ENCODE data around the gene DMXL1.

Gene DMXL1

DNA sequence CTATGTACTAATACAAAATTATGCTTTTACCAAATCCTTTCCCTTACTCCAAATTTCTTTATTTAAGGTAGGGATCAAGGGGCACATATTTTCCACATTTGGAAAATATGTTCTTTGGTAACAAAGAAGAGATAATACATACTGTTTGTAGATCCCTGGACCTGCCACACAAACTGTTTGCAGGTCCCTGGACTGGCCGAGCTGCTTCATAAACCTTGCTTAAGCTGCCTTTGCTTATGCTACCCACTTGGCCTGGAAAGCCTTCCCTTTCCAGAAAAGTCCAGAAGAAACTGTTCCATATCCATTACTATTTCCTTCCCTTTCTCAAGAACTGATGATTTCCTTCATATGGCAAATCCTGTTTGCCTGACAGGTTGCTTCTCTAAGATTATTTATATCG, 22.6 kb upstream of the DMXL1 start:
- H3K27ac ChIP-seq: no peak overlapping the region
- H3K36me3 ChIP-seq (ENCODE audit: insufficient read depth): no peaks in the 10 kb centered on the region
- no peak overlapping the region for H2AFZ ChIP-seq (ENCODE audit: low read depth)
- H3K79me2 ChIP-seq (ENCODE audit: insufficient read depth, low read depth): no peaks in the 10 kb centered on the region
- H3K27me3 ChIP-seq (ENCODE audit: insufficient read depth, low read depth): no peaks in the 10 kb centered on the region
- no peak overlapping the region for H3K9ac ChIP-seq
- H4K20me1 ChIP-seq (ENCODE audit: insufficient read depth): no peaks in the 10 kb centered on the region
- TF ChIP-seq, protein P1, sequence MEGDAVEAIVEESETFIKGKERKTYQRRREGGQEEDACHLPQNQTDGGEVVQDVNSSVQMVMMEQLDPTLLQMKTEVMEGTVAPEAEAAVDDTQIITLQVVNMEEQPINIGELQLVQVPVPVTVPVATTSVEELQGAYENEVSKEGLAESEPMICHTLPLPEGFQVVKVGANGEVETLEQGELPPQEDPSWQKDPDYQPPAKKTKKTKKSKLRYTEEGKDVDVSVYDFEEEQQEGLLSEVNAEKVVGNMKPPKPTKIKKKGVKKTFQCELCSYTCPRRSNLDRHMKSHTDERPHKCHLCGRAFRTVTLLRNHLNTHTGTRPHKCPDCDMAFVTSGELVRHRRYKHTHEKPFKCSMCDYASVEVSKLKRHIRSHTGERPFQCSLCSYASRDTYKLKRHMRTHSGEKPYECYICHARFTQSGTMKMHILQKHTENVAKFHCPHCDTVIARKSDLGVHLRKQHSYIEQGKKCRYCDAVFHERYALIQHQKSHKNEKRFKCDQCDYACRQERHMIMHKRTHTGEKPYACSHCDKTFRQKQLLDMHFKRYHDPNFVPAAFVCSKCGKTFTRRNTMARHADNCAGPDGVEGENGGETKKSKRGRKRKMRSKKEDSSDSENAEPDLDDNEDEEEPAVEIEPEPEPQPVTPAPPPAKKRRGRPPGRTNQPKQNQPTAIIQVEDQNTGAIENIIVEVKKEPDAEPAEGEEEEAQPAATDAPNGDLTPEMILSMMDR (conservative IDR thresholded peaks at IDR 0.05; ENCODE audit: low read depth, low read length): no peak
- no peak overlapping the region for H3K4me2 ChIP-seq
- no peaks in the 10 kb centered on the region for H3K4me1 ChIP-seq (ENCODE audit: low read depth, poor library complexity, severe bottlenecking)
- H3K4me3 ChIP-seq (IDR thresholded peaks at IDR 0.05; ENCODE audit: insufficient read depth, low read depth, low read length): no peak overlapping the region

DNA sequence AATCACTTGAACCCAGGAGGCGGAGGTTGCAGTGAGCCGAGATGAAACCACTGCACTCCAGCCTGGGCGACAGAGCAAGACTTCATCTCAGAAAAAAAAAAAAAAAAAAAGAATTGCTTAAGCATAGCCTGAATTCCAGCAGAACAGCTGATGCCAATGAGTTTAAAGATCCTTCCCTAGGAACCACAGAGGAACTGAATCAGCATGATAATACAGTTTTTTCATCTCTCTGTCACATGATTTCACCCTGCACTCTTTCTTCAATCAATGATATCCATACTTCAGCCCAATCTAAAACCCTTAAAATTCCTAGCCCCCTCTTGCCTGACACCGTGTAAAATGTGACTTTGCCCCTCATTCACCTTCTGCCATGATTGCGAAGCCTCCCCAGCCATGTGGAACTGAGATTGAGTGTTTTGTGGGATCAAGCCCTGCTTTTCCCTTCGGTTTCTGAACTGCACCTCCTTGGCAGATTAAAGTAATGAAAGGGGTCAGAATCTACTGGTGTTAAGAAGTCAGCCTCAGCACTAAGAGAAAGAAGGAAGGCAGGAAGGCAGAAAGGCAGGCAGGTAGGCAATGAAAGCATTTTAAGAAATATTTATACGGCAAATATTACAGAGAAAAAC, 20.9 kb upstream of the DMXL1 start:
- Histone ChIP-seq H4K20me1 (ENCODE audit: insufficient read depth) (no peaks in the 10 kb centered on the region), H3K4me3 (IDR thresholded peaks at IDR 0.05; ENCODE audit: insufficient read depth, low read depth, low read length) (no peak overlapping the region), H3K9ac (no peak overlapping the region), H3K79me2 (ENCODE audit: insufficient read depth, low read depth) (no peaks in the 10 kb centered on the region), H3K27me3 (ENCODE audit: insufficient read depth, low read depth) (no peaks in the 10 kb centered on the region), H3K36me3 (ENCODE audit: insufficient read depth) (no peaks in the 10 kb centered on the region), H3K4me2 (no peak overlapping the region), H3K4me1 (ENCODE audit: low read depth, poor library complexity, severe bottlenecking) (no peaks in the 10 kb centered on the region), H3K27ac (no peak overlapping the region), H2AFZ (ENCODE audit: low read depth) (no peak overlapping the region)
- TF ChIP-seq, protein P1 (conservative IDR thresholded peaks at IDR 0.05; ENCODE audit: low read depth, low read length): no peak

DNA sequence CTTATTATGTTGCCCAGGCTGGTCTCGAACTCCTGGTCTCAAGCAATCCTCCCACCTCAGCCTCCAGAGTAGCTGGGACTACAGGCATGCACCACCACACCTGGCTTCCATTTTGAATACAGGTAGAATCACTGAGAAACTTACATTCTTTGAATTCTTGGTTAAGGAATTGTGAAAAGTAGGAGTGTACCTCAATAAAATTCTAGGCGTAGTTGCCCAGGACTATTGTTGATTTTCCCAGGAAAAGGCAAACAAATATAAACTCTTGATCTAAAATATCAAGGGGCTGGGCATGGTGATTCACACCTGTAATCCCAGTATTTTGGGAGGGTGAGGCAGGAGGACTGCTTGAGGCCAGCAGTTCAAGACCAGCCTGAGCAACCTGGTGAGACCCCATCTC, 16.8 kb upstream of the DMXL1 start:
- no peak overlapping the region for H3K4me3 ChIP-seq (IDR thresholded peaks at IDR 0.05; ENCODE audit: insufficient read depth, low read depth, low read length)
- no peaks in the 10 kb centered on the region for H3K27me3 ChIP-seq (ENCODE audit: insufficient read depth, low read depth)
- H3K4me1 ChIP-seq (ENCODE audit: low read depth, poor library complexity, severe bottlenecking): no peaks in the 10 kb centered on the region
- no peak overlapping the region for H2AFZ ChIP-seq (ENCODE audit: low read depth)
- no peak overlapping the region for H3K9ac ChIP-seq
- H3K27ac ChIP-seq: no peak overlapping the region
- no peaks in the 10 kb centered on the region for H4K20me1 ChIP-seq (ENCODE audit: insufficient read depth)
- H3K36me3 ChIP-seq (ENCODE audit: insufficient read depth): no peaks in the 10 kb centered on the region
- no peak overlapping the region for H3K4me2 ChIP-seq
- TF ChIP-seq, protein P1 (conservative IDR thresholded peaks at IDR 0.05; ENCODE audit: low read depth, low read length): no peak
- H3K79me2 ChIP-seq (ENCODE audit: insufficient read depth, low read depth): no peaks in the 10 kb centered on the region

DNA sequence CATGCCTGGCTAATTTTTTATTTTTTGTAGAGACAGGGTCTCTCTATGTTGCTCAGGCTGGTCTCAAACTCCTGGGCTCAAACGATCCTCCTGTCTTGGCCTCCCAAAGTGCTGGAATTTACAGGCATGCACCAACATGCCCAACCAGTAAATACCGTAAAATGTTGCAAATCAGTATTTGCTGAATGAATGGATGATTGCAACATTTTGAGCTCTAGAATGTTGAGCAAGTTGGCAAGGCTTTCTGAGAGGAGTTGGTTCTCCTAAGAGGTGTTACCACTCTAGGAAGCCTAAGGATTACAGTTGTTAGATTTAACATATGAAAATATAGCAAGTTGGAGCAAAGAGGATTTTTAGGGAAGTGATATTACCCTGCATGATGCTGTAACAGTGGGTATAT, 15.6 kb upstream of the DMXL1 start:
- TF ChIP-seq, protein P1 (conservative IDR thresholded peaks at IDR 0.05; ENCODE audit: low read depth, low read length): no peak
- no peaks in the 10 kb centered on the region for H3K79me2 ChIP-seq (ENCODE audit: insufficient read depth, low read depth)
- no peak overlapping the region for H3K9ac ChIP-seq
- no peak overlapping the region for H3K4me3 ChIP-seq (IDR thresholded peaks at IDR 0.05; ENCODE audit: insufficient read depth, low read depth, low read length)
- no peaks in the 10 kb centered on the region for H3K27me3 ChIP-seq (ENCODE audit: insufficient read depth, low read depth)
- no peak overlapping the region for H3K4me2 ChIP-seq
- no peak overlapping the region for H3K27ac ChIP-seq
- no peaks in the 10 kb centered on the region for H3K4me1 ChIP-seq (ENCODE audit: low read depth, poor library complexity, severe bottlenecking)
- H4K20me1 ChIP-seq (ENCODE audit: insufficient read depth): no peaks in the 10 kb centered on the region
- H3K36me3 ChIP-seq (ENCODE audit: insufficient read depth): no peaks in the 10 kb centered on the region
- H2AFZ ChIP-seq (ENCODE audit: low read depth): no peak overlapping the region

Measured in KMS-11 (cell line).